ENCODE data around the gene CIB4. TPM values are rescaled to one million over a fixed set of nuclear protein-coding genes. Genes with fewer than 3 reads are reported as not detected.

Gene CIB4
- total and polyA plus RNA-seq, 9 of the 15 experiments (the other 6 are each of a cell fraction or from before 2014, with no cell fraction given): not detected

GRCh38 chr2:26542676-26543505 lies 98.3 kb downstream of the CIB4 start:
- no TSS peak for BruUV-seq (replicated peaks)
- no peak for FAIRE-seq
- H3K36me3 ChIP-seq (ENCODE audit: control insufficient read depth, insufficient read depth, low read length): no peaks in the 10 kb centered on the region
- H3K9ac ChIP-seq (ENCODE audit: insufficient read depth in 1 of 2, low read depth in 2 of 2, low read length in 2 of 2): no peak overlapping the region
- no peak overlapping the region for H3K27ac ChIP-seq (ENCODE audit: extremely low read depth, low read depth, low read length)
- no peaks in the 10 kb centered on the region for H3K4me1 ChIP-seq (replicated peaks in 1 of 2; ENCODE audit: control insufficient read depth in 2 of 2, insufficient read depth in 2 of 2, low read length in 2 of 2)
- no peak overlapping the region for H3K4me3 ChIP-seq
- DNase-seq (ENCODE audit: extremely low read depth in 1 of 4, low spot score in 3 of 4): no peak
- POLR2A ChIA-PET: interaction anchor here (0.8 to 1.6 kb wide), 2 partner anchors 10 to 18 kb away, joined by 3 to 4 read pairs; no protein-coding TSS in a partner anchor
- WGBS (ENCODE audit: insufficient coverage, low coverage, missing lambda C conversion rate): 1% methylated on average over 15 of the region's 15 CpGs
- CTCF ChIA-PET (ENCODE audit: low intra/inter-chr PET ratio): no interaction called here
- no peak for TF ChIP-seq ZNF79 (CRISPR knock-in tag; IDR thresholded peaks at IDR 0.05; ENCODE audit: low read depth)
- TF ChIP-seq GTF2B (IDR thresholded peaks at IDR 0.05; ENCODE audit: extremely low read depth, insufficient read length): no peak
- TF ChIP-seq EHMT2 (IDR thresholded peaks at IDR 0.05): no peak
- TF ChIP-seq JUND (IDR thresholded peaks at IDR 0.05; ENCODE audit: borderline replicate concordance, low read depth, low read length): no peak
- no peak for TF ChIP-seq JUND (tag; IDR thresholded peaks at IDR 0.05; ENCODE audit: borderline replicate concordance, low read depth, low read length)
- no peak for TF ChIP-seq SNRNP70 (optimal IDR thresholded peaks at IDR 0.05; ENCODE audit: low read depth, low read length)
- TF ChIP-seq, protein P1, sequence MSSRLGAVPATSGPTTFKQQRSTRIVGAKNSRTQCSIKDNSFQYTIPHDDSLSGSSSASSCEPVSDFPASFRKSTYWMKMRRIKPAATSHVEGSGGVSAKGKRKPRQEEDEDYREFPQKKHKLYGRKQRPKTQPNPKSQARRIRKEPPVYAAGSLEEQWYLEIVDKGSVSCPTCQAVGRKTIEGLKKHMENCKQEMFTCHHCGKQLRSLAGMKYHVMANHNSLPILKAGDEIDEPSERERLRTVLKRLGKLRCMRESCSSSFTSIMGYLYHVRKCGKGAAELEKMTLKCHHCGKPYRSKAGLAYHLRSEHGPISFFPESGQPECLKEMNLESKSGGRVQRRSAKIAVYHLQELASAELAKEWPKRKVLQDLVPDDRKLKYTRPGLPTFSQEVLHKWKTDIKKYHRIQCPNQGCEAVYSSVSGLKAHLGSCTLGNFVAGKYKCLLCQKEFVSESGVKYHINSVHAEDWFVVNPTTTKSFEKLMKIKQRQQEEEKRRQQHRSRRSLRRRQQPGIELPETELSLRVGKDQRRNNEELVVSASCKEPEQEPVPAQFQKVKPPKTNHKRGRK (tag; IDR thresholded peaks at IDR 0.05): no peak
- no peak for TF ChIP-seq NR2C1 (IDR thresholded peaks at IDR 0.05)
- no peak for TF ChIP-seq NR2C1 (tag; IDR thresholded peaks at IDR 0.05)
- TF ChIP-seq GABPA (tag; conservative IDR thresholded peaks at IDR 0.05; ENCODE audit: low read depth): no peak
- TF ChIP-seq ETS1 (conservative IDR thresholded peaks at IDR 0.05; ENCODE audit: control insufficient read depth, low read depth, low read length): no peak
- TF ChIP-seq ZNF561 (CRISPR knock-in tag; conservative IDR thresholded peaks at IDR 0.05): no peak
- no peak for TF ChIP-seq BMI1 (IDR thresholded peaks at IDR 0.05; ENCODE audit: low read length)
- no peaks in the 10 kb centered on the region for H3K9me3 ChIP-seq (replicated peaks; ENCODE audit: control insufficient read depth, insufficient read depth, low read depth, low read length)
- no peaks in the 10 kb centered on the region for H3K79me2 ChIP-seq (ENCODE audit: control insufficient read depth, insufficient read depth, low read length)
- intact Hi-C loops (cut with micrococcal nuclease) (no loop called here), in situ Hi-C loops (cut with MboI) (no loop called here)
- no peaks in the 10 kb centered on the region for H4K20me1 ChIP-seq (replicated peaks; ENCODE audit: control insufficient read depth, insufficient read depth, low read length)
- no peak overlapping the region for H2AFZ ChIP-seq (ENCODE audit: low read depth, low read length)
- no peak overlapping the region for H3K4me2 ChIP-seq (ENCODE audit: insufficient read depth, low read length)
- H3K9me1 ChIP-seq (ENCODE audit: control insufficient read depth, insufficient read depth, low read length): no peaks in the 10 kb centered on the region
- H3K27me3 ChIP-seq (ENCODE audit: control insufficient read depth in 2 of 2, insufficient read depth in 2 of 2, low read length in 2 of 2): peaks cover 22 to 38% of the 10 kb centered on the region in 2 experiments
- ATAC-seq: no peak; the same call in 1 of the 3 replicates
